ENCODE measurements around the gene DHCR24.
A peak's percentile ranks its signal among the peaks of the same experiment; 100 is the strongest.

Gene DHCR24

DNA sequence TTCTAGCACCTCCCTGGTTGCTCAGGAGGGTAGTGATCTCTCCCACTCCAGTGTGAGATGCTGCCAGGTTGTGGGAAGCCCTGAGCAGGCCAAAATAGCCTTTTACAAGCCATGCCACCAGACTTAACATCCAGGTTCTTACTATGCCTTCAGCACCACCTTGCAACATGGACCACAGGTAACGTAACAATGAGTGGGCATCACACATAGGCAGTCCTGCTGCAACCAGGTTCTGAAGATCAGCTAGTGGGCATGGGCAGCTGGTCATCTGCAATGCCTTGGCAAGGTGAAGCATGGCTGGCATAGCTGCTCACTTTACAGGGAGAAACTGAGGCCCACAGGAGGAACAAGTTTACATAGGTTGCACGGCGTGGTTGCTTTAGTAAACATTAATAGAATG is 40.7 kb downstream of the DHCR24 start:
- Mint-ChIP-seq H3K4me1 (no peaks in the 10 kb centered on the region), H3K9me3 (no peaks in the 10 kb centered on the region), H3K4me3 (no peak overlapping the region), H3K27ac (no peak overlapping the region), H3K27me3 (no peaks in the 10 kb centered on the region)
- no peak for DNase-seq
- ATAC-seq = no peak

DNA sequence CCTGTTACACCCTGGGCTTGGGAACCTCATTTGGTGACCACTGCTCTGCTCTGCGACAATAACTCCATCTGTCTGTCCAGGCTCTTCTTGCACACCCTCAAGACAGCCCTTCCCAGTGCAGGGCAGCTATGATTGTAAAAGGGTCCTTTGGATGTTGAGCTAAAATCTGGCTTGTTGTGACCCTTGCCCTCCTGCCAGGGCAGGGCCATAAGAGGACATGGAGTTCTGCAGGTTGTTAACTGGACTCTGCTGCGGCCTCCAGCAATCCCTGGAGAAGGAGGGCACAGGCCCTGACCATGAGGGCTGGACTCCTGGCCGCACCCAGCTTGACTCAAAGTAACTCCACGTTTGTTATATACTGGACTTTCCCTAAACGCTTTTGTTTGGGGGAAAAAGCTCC is 41.2 kb downstream of the DHCR24 start:
- no peaks in the 10 kb centered on the region for H3K9me3 Mint-ChIP-seq
- no peaks in the 10 kb centered on the region for H3K27me3 Mint-ChIP-seq
- H3K27ac Mint-ChIP-seq = peak overlapping the region in 1 of 2 donors; percentile 43
- ATAC-seq (no peak), DNase-seq (no peak)
- no peak overlapping the region for H3K4me3 Mint-ChIP-seq
- no peaks in the 10 kb centered on the region for H3K4me1 Mint-ChIP-seq

DNA sequence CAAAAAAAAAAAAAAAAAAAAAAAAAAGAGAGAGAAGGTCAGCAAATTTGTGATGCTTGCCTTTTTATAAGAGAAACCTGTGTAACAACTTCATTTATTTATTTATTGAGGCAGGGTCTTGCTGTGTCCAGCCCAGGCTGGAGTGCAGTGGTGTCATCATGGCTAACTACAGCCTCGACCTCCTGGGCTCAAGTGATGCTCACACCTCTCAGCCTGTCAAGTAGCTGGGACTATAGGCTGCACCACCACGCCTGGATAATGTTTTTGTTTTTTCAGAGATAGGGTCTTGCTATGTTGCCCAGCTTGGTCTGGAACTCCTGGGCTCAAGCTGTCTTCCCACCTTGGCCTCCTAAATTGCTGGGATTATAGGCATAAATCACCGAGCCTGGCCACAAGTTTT is 42.4 kb downstream of the DHCR24 start:
- DNase-seq (no peak), ATAC-seq (no peak)
- Mint-ChIP-seq H3K4me3 (no peak overlapping the region), H3K27ac (no peak overlapping the region), H3K9me3 (no peaks in the 10 kb centered on the region), H3K27me3 (no peaks in the 10 kb centered on the region), H3K4me1 (no peaks in the 10 kb centered on the region)

DNA sequence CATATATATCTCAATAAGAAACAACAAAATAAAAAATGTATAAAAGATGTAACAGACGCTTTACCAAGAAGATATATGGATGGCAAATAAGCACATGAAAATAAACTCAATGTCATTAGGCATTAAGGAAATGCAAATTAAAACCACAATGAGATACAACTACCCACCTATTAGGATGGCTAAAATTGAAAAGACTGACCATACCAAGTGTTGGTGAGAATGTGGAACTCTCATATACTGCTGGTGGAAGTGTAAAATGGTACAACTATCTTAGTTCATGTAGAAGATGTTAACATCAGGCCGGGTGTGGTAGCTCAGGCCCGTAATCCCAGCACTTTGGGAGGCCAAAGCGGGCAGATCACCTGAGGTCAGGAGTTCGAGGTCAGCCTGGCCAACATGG is 43.5 kb downstream of the DHCR24 start:
- DNase-seq (no peak), ATAC-seq (no peak)
- Mint-ChIP-seq H3K27me3 (no peaks in the 10 kb centered on the region), H3K4me3 (no peak overlapping the region), H3K4me1 (no peaks in the 10 kb centered on the region), H3K27ac (no peak overlapping the region), H3K9me3 (no peaks in the 10 kb centered on the region)

DNA sequence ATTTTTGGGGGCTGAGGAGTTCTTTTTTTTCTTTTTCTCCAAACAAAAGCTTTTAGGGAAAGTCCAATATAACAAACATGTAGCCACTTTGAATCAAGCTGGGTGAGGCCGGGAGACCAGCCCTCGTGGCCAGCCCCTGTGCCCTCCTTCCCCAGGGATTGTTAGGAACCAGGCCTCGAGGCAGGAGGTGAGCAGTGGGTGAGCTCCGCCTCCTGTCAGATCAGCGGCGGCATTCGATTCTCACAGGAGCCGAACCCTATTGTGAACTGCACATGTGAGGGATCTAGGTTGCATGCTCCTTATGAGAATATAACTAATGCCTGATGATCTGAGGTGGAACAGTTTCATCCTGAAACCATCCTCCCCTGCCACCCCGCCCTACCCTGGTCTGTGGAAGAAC is 44.0 kb downstream of the DHCR24 start:
- no peaks in the 10 kb centered on the region for H3K4me1 Mint-ChIP-seq
- ATAC-seq = no peak
- no peaks in the 10 kb centered on the region for H3K9me3 Mint-ChIP-seq
- no peaks in the 10 kb centered on the region for H3K27me3 Mint-ChIP-seq
- no peak overlapping the region for H3K4me3 Mint-ChIP-seq
- DNase-seq = no peak
- no peak overlapping the region for H3K27ac Mint-ChIP-seq

DNA sequence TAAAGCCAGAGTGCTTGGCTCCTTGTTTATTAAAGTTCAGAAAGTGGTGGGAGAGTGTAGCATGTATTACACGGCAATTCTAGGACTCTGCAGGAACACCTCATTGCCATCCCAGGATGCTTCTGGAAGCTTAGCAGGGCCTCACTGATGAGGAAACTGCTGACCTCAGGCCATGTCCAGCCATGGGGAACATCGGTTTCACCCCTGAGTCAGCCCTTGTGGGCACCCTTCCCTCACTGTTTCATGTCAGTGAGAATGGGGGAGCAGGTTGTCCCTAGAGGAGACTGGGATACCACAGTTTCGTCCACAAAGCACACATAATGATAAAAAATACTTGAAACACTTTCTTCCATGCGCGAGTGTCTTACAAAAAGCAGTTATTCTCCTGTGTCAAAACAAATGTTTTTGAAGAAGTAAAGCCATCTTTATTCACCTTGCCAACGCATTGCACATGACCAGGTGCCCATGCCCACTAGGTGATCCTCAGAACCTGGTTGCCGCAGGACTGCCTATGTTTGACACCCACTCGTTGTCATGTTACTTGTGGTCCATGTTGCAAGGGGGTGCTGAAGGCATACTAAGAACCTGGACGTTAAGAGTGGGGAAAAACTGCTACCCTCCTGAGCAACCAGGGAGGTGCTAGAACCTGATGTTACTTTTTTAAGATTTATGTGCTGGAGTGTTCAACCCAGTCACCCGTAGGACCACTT is 44.6 kb downstream of the DHCR24 start:
- H3K4me1 Mint-ChIP-seq = no peaks in the 10 kb centered on the region
- no peaks in the 10 kb centered on the region for H3K9me3 Mint-ChIP-seq
- no peak overlapping the region for H3K4me3 Mint-ChIP-seq
- no peak for DNase-seq
- H3K27me3 Mint-ChIP-seq = no peaks in the 10 kb centered on the region
- ATAC-seq = no peak
- no peak overlapping the region for H3K27ac Mint-ChIP-seq

DNA sequence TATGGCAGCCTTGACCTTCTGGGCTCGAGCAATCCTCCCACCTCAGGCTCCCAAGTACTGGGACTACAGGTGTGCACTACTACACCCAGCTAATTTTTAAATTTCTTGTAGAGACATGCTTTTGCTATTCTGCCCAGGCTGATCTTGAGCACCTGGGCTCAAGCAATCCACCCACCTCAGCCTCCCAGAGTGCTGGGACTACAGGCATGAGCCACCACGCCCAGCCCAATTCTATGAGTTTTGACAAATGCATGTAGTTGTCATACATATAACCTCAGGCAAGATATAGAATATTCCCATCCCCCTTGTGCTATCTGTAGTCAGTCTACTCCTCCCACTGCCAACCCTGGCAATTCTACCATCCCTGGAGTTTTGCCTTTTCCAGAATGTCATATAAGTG is 47.2 kb downstream of the DHCR24 start:
- no peaks in the 10 kb centered on the region for H3K27me3 Mint-ChIP-seq
- no peak overlapping the region for H3K4me3 Mint-ChIP-seq
- no peak for ATAC-seq
- no peaks in the 10 kb centered on the region for H3K9me3 Mint-ChIP-seq
- H3K4me1 Mint-ChIP-seq = no peaks in the 10 kb centered on the region
- DNase-seq = no peak
- no peak overlapping the region for H3K27ac Mint-ChIP-seq

DNA sequence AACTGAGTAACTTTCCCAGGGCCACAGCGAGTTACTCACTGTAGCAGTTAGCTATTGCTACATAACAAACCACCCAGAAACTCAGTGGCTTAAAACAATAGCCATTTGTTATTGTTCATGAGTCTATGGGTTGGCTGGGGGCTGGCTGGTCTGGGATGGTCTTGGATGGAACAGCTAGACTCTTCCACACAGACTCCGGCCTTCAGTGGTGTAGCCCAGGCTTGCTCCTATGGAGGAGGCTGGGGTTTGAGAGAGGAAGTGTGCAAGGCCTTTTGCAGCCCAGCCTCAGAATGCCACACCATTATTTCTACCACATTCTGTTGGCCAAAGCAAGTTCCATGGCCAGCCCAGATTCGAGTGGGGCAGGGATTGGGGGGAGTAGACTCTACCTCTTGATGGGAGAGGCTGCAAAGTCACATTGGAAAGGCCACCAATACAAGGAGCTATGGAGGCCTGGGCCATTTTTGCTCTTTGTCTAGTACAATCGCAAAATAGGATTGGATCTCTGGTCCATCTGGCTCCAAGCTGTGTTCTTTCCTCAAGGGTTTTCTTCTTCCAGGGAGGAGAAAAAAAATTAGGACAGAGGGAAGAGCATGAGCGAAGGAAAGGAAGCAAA is 48.3 kb downstream of the DHCR24 start:
- ATAC-seq = no peak
- H3K27ac Mint-ChIP-seq = no peak overlapping the region
- H3K4me3 Mint-ChIP-seq = no peak overlapping the region
- H3K9me3 Mint-ChIP-seq = no peaks in the 10 kb centered on the region
- no peaks in the 10 kb centered on the region for H3K4me1 Mint-ChIP-seq
- H3K27me3 Mint-ChIP-seq = no peaks in the 10 kb centered on the region
- no peak for DNase-seq

DNA sequence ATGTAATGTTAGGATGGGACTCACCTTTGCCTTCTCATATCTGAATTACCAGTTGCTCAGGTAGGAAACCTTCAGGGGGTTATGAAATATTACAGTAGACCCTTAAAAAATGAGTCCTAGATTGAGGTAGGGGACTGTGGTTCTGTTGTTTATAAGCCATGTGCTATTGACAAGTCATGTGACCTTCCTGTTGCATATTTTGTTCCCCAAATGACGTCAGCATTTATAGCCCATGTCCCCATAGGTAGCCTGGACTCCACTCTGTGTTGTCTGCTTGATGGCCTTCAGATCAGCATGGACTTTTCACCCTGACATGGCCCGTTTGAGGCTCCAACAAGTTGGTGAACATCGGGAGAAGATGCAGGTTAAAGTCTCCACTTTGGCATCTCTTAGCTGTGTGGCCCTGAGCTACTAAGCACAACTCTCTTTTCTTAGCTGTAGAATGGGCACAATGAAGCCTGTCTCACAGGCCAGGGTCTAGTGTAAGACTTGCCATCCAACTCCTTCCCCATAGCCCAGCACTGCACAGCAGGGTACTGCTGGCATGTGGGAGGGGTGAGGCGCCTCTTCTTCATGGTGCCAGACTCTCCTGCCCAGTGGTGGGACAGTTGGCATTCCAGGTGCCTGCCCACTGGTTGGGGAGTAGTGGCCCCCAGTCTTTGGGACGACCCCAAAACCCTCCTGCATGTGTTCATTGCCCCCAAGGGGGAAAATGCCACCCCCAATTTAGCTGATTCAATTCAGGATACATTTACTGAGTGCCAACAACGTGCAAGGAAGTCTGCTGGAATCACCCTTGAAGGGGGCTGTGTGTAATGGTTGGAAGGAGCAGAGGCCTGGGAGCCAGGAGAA is 49.8 kb downstream of the DHCR24 start:
- no peaks in the 10 kb centered on the region for H3K4me1 Mint-ChIP-seq
- no peak for DNase-seq
- H3K4me3 Mint-ChIP-seq = no peak overlapping the region
- no peaks in the 10 kb centered on the region for H3K27me3 Mint-ChIP-seq
- no peaks in the 10 kb centered on the region for H3K9me3 Mint-ChIP-seq
- H3K27ac Mint-ChIP-seq = peak overlapping the region; percentile 49 to 81
- ATAC-seq = no peak

DNA sequence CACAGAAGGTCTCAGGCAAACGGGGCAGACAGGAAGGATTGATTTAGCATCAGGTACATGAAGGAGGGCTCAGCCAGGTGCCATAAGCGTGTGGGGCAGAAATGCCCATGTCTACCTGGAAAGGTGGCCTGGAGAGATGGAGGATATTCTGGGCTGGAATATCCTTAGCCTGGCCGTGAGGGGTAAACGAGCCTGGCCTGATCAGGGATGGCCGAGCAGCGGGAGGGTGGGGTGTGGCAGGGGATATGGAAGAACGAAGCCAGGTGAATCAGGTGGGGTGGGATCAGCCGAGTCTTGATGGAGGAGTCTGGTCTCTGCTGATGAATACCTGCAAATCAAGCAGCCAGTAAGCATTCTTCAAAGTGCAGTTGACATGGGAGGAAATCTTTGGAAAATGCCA is 50.4 kb downstream of the DHCR24 start:
- Mint-ChIP-seq H3K27me3 (no peaks in the 10 kb centered on the region), H3K4me3 (no peak overlapping the region), H3K27ac (no peak overlapping the region), H3K9me3 (peaks cover 0 to 2% of the 10 kb centered on the region in 2 donors), H3K4me1 (no peaks in the 10 kb centered on the region)
- ATAC-seq (no peak), DNase-seq (no peak)

DNA sequence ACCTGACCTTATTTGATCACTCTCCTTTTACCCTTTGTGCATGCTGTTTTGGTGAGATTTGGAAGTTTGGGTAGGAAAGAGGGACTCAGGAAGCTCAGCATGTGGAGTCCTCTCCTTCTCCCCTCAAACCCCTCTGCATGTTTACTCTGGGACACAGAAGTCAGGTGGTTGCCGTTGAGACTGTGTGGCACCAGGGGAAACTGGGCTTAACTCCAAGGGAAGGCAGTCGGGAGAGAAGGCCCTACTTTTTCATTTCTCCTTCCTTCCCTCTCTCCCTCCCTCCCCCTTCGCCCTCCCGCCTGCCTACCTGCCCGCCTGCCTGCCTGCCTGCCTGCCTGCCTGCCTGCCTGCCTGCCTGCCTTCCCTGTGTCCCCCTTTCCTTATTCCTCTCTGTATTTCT is 51.0 kb downstream of the DHCR24 start:
- no peaks in the 10 kb centered on the region for H3K27me3 Mint-ChIP-seq

DNA sequence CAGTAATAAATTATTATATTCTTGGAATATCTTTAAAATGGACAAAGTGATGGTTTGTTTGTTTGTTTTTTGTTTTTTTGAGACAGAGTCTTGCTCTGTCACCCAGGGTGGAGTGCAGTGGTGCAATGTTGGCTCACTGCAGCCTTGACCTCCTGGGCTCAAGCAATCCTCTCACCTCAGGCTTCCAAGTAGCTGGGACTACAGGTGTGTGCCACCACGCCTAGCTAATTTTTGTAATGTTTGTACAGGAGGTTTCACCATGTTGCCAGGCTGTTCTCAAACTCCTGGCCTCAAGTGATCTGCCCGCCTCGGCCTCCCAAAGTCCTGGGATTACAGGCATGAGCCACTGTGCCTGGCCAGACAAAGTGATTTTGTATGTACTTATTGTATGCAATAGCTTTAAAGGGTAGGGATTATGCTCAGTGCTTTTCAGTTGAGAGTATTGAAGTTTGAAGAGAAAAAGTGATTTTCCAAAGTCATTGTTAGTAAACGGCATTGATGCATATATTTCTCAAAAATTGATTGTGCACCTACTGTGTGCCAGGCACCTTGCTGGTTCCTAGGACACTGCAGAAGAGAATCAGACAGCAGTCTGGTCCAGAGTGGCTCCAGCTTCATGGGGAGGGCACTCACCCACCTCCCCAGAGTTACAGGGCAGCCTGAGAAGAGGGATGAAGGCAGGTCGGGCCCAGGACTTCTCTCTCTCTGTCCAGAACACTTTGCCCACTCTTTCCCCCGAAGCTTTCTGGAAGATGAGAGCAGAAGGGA is 51.7 kb downstream of the DHCR24 start:
- no peaks in the 10 kb centered on the region for H3K4me1 Mint-ChIP-seq
- H3K27me3 Mint-ChIP-seq = no peaks in the 10 kb centered on the region
- peaks cover 0 to 13% of the 10 kb centered on the region in 2 donors for H3K9me3 Mint-ChIP-seq
- DNase-seq (no peak), ATAC-seq (no peak)
- H3K4me3 Mint-ChIP-seq = no peak overlapping the region
- H3K27ac Mint-ChIP-seq = peak overlapping the region in 1 of 2 donors; percentile 82

More for the DNA sequence above, 51.0 kb downstream of the DHCR24 start:
- Mint-ChIP-seq H3K9me3 (peaks cover 0 to 8% of the 10 kb centered on the region in 2 donors), H3K27ac (peak overlapping the region in 1 of 2 donors; percentile 82), H3K4me1 (no peaks in the 10 kb centered on the region), H3K4me3 (no peak overlapping the region)
- DNase-seq (no peak), ATAC-seq (no peak)

DNA sequence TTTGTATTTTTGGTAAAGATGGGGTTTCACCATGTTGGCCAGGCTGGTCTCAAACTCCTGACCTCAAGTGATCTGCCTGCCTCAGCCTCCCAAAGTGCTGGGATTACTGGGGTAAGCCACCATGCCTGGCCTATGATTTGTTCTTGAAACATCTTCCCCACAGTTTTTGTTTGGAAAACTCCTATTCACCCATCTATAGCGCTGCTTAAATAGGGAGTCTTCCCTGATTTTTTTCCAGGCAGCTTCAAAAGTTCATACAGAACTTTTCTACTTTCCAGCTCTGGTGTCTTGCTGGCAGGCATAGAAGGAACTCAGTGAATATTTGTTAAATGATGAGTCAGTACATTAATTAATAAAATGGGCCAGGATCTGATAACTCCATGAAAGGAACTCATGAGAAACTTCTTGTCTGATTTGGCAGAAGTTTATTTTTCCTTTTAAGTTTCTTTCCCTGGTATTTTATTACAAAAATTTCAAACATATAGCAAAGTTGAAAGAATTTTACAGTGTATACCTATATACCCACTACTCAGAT is 52.9 kb downstream of the DHCR24 start:
- Mint-ChIP-seq H3K4me1 (no peaks in the 10 kb centered on the region), H3K9me3 (peaks cover 0 to 13% of the 10 kb centered on the region in 2 donors), H3K4me3 (no peak overlapping the region), H3K27ac (no peak overlapping the region), H3K27me3 (no peaks in the 10 kb centered on the region)
- no peak for ATAC-seq
- no peak for DNase-seq

DNA sequence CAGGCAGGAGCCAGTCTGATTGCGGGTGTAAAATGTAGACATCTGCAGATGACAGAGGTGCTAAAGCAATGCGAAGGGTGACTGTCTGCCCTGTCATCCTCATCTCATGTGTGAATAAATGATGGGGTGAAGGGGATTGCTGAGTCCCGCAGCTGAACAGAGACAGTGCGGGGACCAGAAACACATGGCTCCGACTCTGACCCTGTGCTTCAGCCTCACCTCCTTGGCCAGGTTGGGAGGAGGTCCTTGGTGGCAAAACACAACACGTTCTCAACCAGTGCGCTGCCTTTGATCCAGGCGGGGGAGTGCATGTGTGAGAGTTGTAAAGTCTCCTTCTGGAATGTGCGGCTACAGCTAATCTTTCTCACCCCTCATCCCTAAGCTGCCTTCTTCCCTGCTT is 53.9 kb downstream of the DHCR24 start:
- Mint-ChIP-seq H3K4me1 (no peaks in the 10 kb centered on the region), H3K9me3 (peaks cover 0 to 14% of the 10 kb centered on the region in 2 donors), H3K27me3 (no peaks in the 10 kb centered on the region), H3K4me3 (no peak overlapping the region), H3K27ac (no peak overlapping the region)
- DNase-seq (no peak), ATAC-seq (no peak)

DNA sequence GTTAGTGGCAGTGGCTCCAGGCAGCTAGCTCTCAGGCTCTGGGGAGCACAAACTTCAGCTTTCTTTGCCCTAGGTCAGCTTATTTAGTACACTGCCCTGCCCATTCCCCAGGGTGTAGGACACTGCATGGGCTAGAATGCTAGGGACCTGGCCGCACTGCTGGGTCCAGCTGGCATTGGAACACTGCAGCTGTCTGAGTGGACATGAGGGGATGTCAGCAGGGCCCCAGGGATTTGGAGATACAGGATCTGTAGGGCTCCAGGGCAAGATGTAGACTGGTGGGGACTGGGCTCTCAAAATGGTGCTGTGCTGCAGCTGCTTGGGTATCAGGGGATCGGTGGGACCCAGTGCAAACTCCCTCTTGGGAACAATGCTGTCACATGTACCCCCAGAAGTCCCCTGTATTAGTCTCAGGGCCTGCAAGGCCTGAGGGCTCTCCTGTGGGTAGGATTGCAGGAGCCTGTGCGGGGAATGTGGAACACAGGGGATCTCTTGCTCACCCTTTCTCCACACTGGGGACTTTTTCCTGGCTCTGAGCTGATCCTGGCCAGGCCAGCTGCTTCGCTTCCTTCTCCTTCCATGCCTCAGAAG is 60.7 kb downstream of the DHCR24 start:
- H3K4me3 Mint-ChIP-seq = no peak overlapping the region
- no peaks in the 10 kb centered on the region for H3K27me3 Mint-ChIP-seq
- H3K27ac Mint-ChIP-seq = no peak overlapping the region
- no peak for ATAC-seq
- DNase-seq = no peak
- H3K4me1 Mint-ChIP-seq = no peaks in the 10 kb centered on the region
- H3K9me3 Mint-ChIP-seq = peaks cover 21 to 48% of the 10 kb centered on the region in 2 donors
